Gastroesophageal sphincter (tissue), 3 donors: ENCODE results near the gene CD248.

ENCODE experiments used
- POLR2A ChIP-seq, 2 donors: fragments of 450-650 bp; IDR thresholded peaks; one replicate each; pipeline ENCODE4 v1.6.1; 2017; ENCODE audit warnings: antibody characterized with exemption in 2 of 2, mild to moderate bottlenecking in 2 of 2, moderate library complexity in 1 of 2
- POLR2AphosphoS5 ChIP-seq: sonication (generic); formaldehyde crosslinking; IDR thresholded peaks from one replicate; pipeline ENCODE4 v1.6.1; 2017; ENCODE audit warnings: antibody characterized with exemption
- TF ChIP-seq, protein P1 (sequence below), 4 experiments: fragments of 200-600 bp in 2 of 4; fragments of 450-650 bp in 2 of 4; sonication (generic) in 1 of 4; IDR thresholded peaks; one replicate each; pipeline ENCODE4 v1.5.1; 2017 to 2019; ENCODE audit warnings: antibody characterized with exemption in 4 of 4, mild to moderate bottlenecking in 2 of 4, moderate library complexity in 2 of 4

DNA sequence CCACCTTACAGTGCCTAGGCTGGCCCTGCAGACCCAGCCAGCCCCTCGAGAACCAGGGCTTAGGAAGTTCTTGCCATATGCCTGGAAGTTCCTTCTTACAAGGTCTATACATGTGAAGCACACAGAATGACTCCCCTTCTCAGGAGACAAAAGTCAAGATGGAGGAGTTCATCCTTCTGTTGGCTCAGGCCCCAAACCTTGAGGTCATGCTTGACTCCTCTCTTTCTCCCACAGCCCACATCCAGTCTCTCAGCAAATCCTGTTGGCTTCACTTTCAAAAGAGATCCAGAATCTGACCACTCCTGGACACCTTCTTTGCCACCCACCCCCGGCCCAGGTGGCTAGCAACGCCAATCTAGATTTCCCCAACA, 1.7 kb upstream of the CD248 start:
- TF ChIP-seq, protein P1, sequence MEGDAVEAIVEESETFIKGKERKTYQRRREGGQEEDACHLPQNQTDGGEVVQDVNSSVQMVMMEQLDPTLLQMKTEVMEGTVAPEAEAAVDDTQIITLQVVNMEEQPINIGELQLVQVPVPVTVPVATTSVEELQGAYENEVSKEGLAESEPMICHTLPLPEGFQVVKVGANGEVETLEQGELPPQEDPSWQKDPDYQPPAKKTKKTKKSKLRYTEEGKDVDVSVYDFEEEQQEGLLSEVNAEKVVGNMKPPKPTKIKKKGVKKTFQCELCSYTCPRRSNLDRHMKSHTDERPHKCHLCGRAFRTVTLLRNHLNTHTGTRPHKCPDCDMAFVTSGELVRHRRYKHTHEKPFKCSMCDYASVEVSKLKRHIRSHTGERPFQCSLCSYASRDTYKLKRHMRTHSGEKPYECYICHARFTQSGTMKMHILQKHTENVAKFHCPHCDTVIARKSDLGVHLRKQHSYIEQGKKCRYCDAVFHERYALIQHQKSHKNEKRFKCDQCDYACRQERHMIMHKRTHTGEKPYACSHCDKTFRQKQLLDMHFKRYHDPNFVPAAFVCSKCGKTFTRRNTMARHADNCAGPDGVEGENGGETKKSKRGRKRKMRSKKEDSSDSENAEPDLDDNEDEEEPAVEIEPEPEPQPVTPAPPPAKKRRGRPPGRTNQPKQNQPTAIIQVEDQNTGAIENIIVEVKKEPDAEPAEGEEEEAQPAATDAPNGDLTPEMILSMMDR (IDR thresholded peaks at IDR 0.05): no peak
- no peak for TF ChIP-seq POLR2A (IDR thresholded peaks at IDR 0.05)
- no peak for TF ChIP-seq POLR2AphosphoS5
